GM12891 (cell line): ENCODE measurements around the gene NCKAP5L.
"Not testable (repeated sequence)": the region's sequence is repeated elsewhere in the genome, so short reads cannot be mapped to it uniquely, and the experiment has no call there.

ENCODE experiments used
- DNase-seq: peaks from one replicate; pipeline ENCODE4 v3.0.0; 2011; ENCODE audit warnings: low spot score; ENCODE audit not compliant: insufficient read length
- FAIRE-seq: peaks from 2 replicates; lab custom pipeline; 2011; peaks lifted over from hg19 to GRCh38; lab: Jason Lieb, UNC
- PAX5 ChIP-seq: IDR thresholded peaks from 2 replicates; pipeline ENCODE4 v1.6.1; 2011; ENCODE audit warnings: low read length, moderate library complexity, mild to moderate bottlenecking; ENCODE audit not compliant: insufficient read depth, severe bottlenecking
- POLR2A ChIP-seq: IDR thresholded peaks from 2 replicates; pipeline ENCODE4 v1.6.1; 2011; ENCODE audit warnings: low read depth, low read length, control low read depth
- POLR2AphosphoS5 ChIP-seq: IDR thresholded peaks from 2 replicates; pipeline ENCODE4 v1.6.1; 2011; ENCODE audit warnings: low read depth, low read length, control low read depth
- POU2F2 ChIP-seq: IDR thresholded peaks from 2 replicates; pipeline ENCODE4 v1.6.1; 2011; ENCODE audit warnings: low read depth, mild to moderate bottlenecking, control low read depth, low read length, moderate library complexity
- SPI1 ChIP-seq: IDR thresholded peaks from 2 replicates; pipeline ENCODE4 v1.6.1; 2011; ENCODE audit warnings: low read depth, low read length, control low read depth
- TAF1 ChIP-seq: IDR thresholded peaks from 2 replicates; pipeline ENCODE4 v1.6.1; 2011; ENCODE audit warnings: low read depth, low read length, control low read depth

The NCKAP5L gene

GRCh38 chr12:49865782-49866135, 37.5 kb upstream of the NCKAP5L start:
- FAIRE-seq (no peak), DNase-seq (no peak)
- TF ChIP-seq TAF1 = no peak
- no peak for TF ChIP-seq POLR2AphosphoS5
- no peak for TF ChIP-seq POU2F2
- TF ChIP-seq POLR2A = no peak
- no peak for TF ChIP-seq PAX5
- TF ChIP-seq SPI1 = no peak

GRCh38 chr12:49865109-49865781, 37.0 kb upstream of the NCKAP5L start:
- TF ChIP-seq SPI1 (no peak), POLR2AphosphoS5 (no peak), POLR2A (no peak), PAX5 (no peak), TAF1 (no peak), POU2F2 (no peak)
- DNase-seq (no peak), FAIRE-seq (no peak)

- FAIRE-seq = no peak
- no peak for DNase-seq
- no peak for TF ChIP-seq POLR2A
- no peak for TF ChIP-seq POU2F2
- TF ChIP-seq TAF1 = no peak
- TF ChIP-seq PAX5 = no peak
- no peak for TF ChIP-seq SPI1
- TF ChIP-seq POLR2AphosphoS5 = no peak
Measured at GRCh38 chr12:49864798-49865090, 36.5 kb upstream of the NCKAP5L start.

- TF ChIP-seq POLR2AphosphoS5 = no peak
- no peak for TF ChIP-seq TAF1
- no peak for TF ChIP-seq PAX5
- TF ChIP-seq SPI1 = no peak
- TF ChIP-seq POU2F2 = no peak
- no peak for TF ChIP-seq POLR2A
- FAIRE-seq = no peak
- no peak for DNase-seq
Measured at GRCh38 chr12:49863946-49864797, 36.0 kb upstream of the NCKAP5L start.

- not testable (repeated sequence) for FAIRE-seq, DNase-seq
Measured at GRCh38 chr12:49860921-49861320, 32.7 kb upstream of the NCKAP5L start.

GRCh38 chr12:49855890-49856289, 27.7 kb upstream of the NCKAP5L start:
- not testable (repeated sequence) for FAIRE-seq, DNase-seq

- FAIRE-seq = no peak
- DNase-seq = no peak
- no peak for TF ChIP-seq POLR2AphosphoS5
- no peak for TF ChIP-seq PAX5
Measured at GRCh38 chr12:49854976-49855375, 26.8 kb upstream of the NCKAP5L start.

- TF ChIP-seq POLR2A (no peak), TAF1 (no peak), POU2F2 (no peak), POLR2AphosphoS5 (no peak), PAX5 (no peak), SPI1 (no peak)
- FAIRE-seq (no peak), DNase-seq (no peak)
Measured at GRCh38 chr12:49853671-49854070, 25.5 kb upstream of the NCKAP5L start.

- TF ChIP-seq POLR2A (no peak), TAF1 (no peak), POLR2AphosphoS5 (no peak), SPI1 (no peak), PAX5 (no peak), POU2F2 (no peak)
- DNase-seq = no peak
- FAIRE-seq = peak; percentile 66
Measured at GRCh38 chr12:49847161-49847560, 18.9 kb upstream of the NCKAP5L start.

GRCh38 chr12:49846032-49846431, 17.8 kb upstream of the NCKAP5L start:
- TF ChIP-seq POU2F2 (no peak), POLR2AphosphoS5 (no peak), PAX5 (no peak), TAF1 (no peak), SPI1 (no peak), POLR2A (no peak)
- FAIRE-seq = no peak
- no peak for DNase-seq
